Measurements from ENCODE around the gene ATRIP.

The ATRIP gene

GRCh38 chr3:48425281-48425812, 21.2 kb upstream of the ATRIP start:
- DNase-seq: no peak

GRCh38 chr3:48426401-48426909, 20.1 kb upstream of the ATRIP start:
- no peak for DNase-seq

- DNase-seq: no peak
These were observed 19.4 kb upstream of the ATRIP start for GRCh38 chr3:48426944-48427629.

GRCh38 chr3:48427630-48427962, 18.9 kb upstream of the ATRIP start:
- no peak for DNase-seq

- no peak for DNase-seq
These were observed 18.4 kb upstream of the ATRIP start for GRCh38 chr3:48428088-48428571.

GRCh38 chr3:48428572-48429316, 17.8 kb upstream of the ATRIP start:
- no peak for DNase-seq

- peak; percentile 61 for DNase-seq
These were observed 17.1 kb upstream of the ATRIP start for GRCh38 chr3:48429317-48429959.

- DNase-seq: no peak
These were observed 16.4 kb upstream of the ATRIP start, which contains the start of gene PLXNB1 for GRCh38 chr3:48429960-48430707. Gene PLXNB1, minus strand, starts transcription at chr3:48430086. Its CDS starts 5,475 bp downstream, at chr3:48424611.

- no peak for DNase-seq
These were observed 15.8 kb upstream of the ATRIP start for GRCh38 chr3:48430708-48431101.

GRCh38 chr3:48431224-48432029, 15.1 kb upstream of the ATRIP start:
- DNase-seq: no peak

- no peak for DNase-seq
These were observed 13.8 kb upstream of the ATRIP start for GRCh38 chr3:48432411-48433371.

GRCh38 chr3:48433472-48434118, 12.9 kb upstream of the ATRIP start:
- no peak for DNase-seq

- DNase-seq: no peak
These were observed 11.8 kb upstream of the ATRIP start for GRCh38 chr3:48434591-48435222.

GRCh38 chr3:48435223-48435595, 11.3 kb upstream of the ATRIP start:
- no peak for DNase-seq

GRCh38 chr3:48435774-48436476, 10.6 kb upstream of the ATRIP start:
- no peak for DNase-seq

GRCh38 chr3:48436477-48436787, 10.1 kb upstream of the ATRIP start:
- no peak for DNase-seq

GRCh38 chr3:48436855-48437254, 9.7 kb upstream of the ATRIP start:
- no peak for DNase-seq

- no peak for DNase-seq
These were observed 8.7 kb upstream of the ATRIP start for GRCh38 chr3:48437812-48438211.
